T-helper 2 cell treated with Interferon-gamma antibody and Interleukin-4, amounts not matched to agents 100 ng/mL and 5 ng/mL, for 36 hours (primary cell): ENCODE results near the gene PLCB2. TPM values are rescaled to one million over a fixed set of nuclear protein-coding genes. Genes with fewer than 3 reads are reported as not detected.

ENCODE experiments used
- intact Hi-C: fragments of 100-400 bp; cut with micrococcal nuclease; formaldehyde crosslinking; loops from one replicate; pipeline ENCODE4 v1.15.1; 2023
- total RNA-seq: library from RNA; stranded (reverse); gene quantifications from 2 replicates; pipeline ENCODE4 v1.2.3, GENCODE V29; 2022

PLCB2 gene
- total RNA-seq, 1 donor from 2014 or later: 192 TPM

- intact Hi-C loops: loop anchor here (2.0 to 10.0 kb wide), 2 partner anchors 493 to 591 kb away; partner anchors contain the start of gene FSIP1
Observed at GRCh38 chr15:40275523-40275922, 32.2 kb downstream of the PLCB2 start.

- intact Hi-C loops: loop anchor here (1.0 to 10.0 kb wide), 4 partner anchors 57 to 590 kb away; partner anchors contain the start of gene FSIP1
Observed at GRCh38 chr15:40274350-40275274, 33.1 kb downstream of the PLCB2 start.

GRCh38 chr15:40273428-40273827 lies 34.3 kb downstream of the PLCB2 start:
- intact Hi-C loops: loop anchor here (10.0 kb wide), 1 partner anchor 589 kb away; no protein-coding TSS in a partner anchor

GRCh38 chr15:40272485-40273056 lies 35.2 kb downstream of the PLCB2 start:
- intact Hi-C loops: loop anchor here (10.0 kb wide), 1 partner anchor 588 kb away; no protein-coding TSS in a partner anchor

- intact Hi-C loops: loop anchor here (10.0 kb wide), 1 partner anchor 587 kb away; no protein-coding TSS in a partner anchor
Observed at GRCh38 chr15:40271685-40272484, 35.9 kb downstream of the PLCB2 start.

GRCh38 chr15:40270246-40270995 lies 37.3 kb downstream of the PLCB2 start:
- intact Hi-C loops: loop anchor here (10.0 kb wide), 1 partner anchor 586 kb away; no protein-coding TSS in a partner anchor

GRCh38 chr15:40269604-40270003 lies 38.1 kb downstream of the PLCB2 start:
- intact Hi-C loops: loop anchor here (10.0 kb wide), 1 partner anchor 585 kb away; no protein-coding TSS in a partner anchor

- intact Hi-C loops: no loop called here
Observed at GRCh38 chr15:40267670-40268069, 40.1 kb downstream of the PLCB2 start.

GRCh38 chr15:40266828-40267304 lies 40.9 kb downstream of the PLCB2 start:
- intact Hi-C loops: no loop called here

GRCh38 chr15:40265875-40266274 lies 41.9 kb downstream of the PLCB2 start:
- intact Hi-C loops: no loop called here

- intact Hi-C loops: no loop called here
Observed at GRCh38 chr15:40265355-40265754, 42.4 kb downstream of the PLCB2 start.

- intact Hi-C loops: no loop called here
Observed at GRCh38 chr15:40264321-40265153, 43.2 kb downstream of the PLCB2 start.

- intact Hi-C loops: no loop called here
Observed at GRCh38 chr15:40263024-40263754, 44.5 kb downstream of the PLCB2 start.

- intact Hi-C loops: no loop called here
Observed at GRCh38 chr15:40259021-40259420, 48.7 kb downstream of the PLCB2 start.

GRCh38 chr15:40258544-40258943 lies 49.2 kb downstream of the PLCB2 start:
- intact Hi-C loops: no loop called here

GRCh38 chr15:40257656-40258450 lies 49.9 kb downstream of the PLCB2 start:
- intact Hi-C loops: no loop called here

- intact Hi-C loops: no loop called here
Observed at GRCh38 chr15:40256638-40257235, 51.0 kb downstream of the PLCB2 start.

GRCh38 chr15:40255033-40255432 lies 52.7 kb downstream of the PLCB2 start:
- intact Hi-C loops: no loop called here
